NB4 (cell line): ENCODE results near the gene CCN2.

Experiments
- DNase-seq: peaks from one replicate; pipeline ENCODE4 v3.0.0; 2010; ENCODE audit warnings: low read depth
- H3K4me3 ChIP-seq: one replicate; pipeline ENCODE4 v1.5.1; 2011; ENCODE audit warnings: mild to moderate bottlenecking, low read depth, low read length, moderate library complexity
- CTCF ChIP-seq: IDR thresholded peaks from one replicate; pipeline ENCODE4 v1.5.1; 2012; ENCODE audit warnings: low read depth, low read length
- MYC ChIP-seq: IDR thresholded peaks from 2 replicates; pipeline ENCODE4 v1.6.1; 2011; ENCODE audit warnings: low read depth, low read length
- POLR2A ChIP-seq: IDR thresholded peaks from 2 replicates; pipeline ENCODE4 v1.6.1; 2011; ENCODE audit warnings: mild to moderate bottlenecking; ENCODE audit not compliant: insufficient read length; ENCODE audit errors: extremely low read depth
- TF ChIP-seq, protein P1 (sequence below): IDR thresholded peaks from 2 replicates; pipeline ENCODE4 v1.6.1; 2011; ENCODE audit warnings: low read depth, low read length

The CCN2 gene

GRCh38 chr6:131937703-131938631 is 13.2 kb downstream of the CCN2 start:
- no peak for TF ChIP-seq POLR2A
- no peak for TF ChIP-seq CTCF
- no peak for TF ChIP-seq MYC
- TF ChIP-seq, protein P1, sequence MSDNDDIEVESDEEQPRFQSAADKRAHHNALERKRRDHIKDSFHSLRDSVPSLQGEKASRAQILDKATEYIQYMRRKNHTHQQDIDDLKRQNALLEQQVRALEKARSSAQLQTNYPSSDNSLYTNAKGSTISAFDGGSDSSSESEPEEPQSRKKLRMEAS = no peak
- no peak for DNase-seq
- H3K4me3 ChIP-seq = no peak overlapping the region

DNA sequence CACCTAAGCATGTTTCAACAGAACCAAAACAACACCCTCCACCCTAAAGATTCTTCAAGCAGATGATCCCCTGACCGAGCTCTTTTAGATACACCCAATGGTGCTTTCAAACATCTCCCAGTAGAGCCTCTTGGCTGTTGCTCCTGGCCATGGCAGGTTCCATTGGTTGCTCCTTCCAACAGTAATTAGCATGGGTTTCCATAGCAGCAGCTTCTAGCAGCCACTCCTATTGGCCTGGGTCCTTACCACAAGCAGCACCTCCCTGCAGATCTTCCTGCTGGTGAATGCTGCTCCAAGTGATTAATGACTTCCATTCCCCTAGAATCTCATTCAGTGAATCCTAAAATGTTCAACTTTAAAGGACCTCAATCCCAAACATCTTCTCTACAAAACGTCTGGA is 13.9 kb downstream of the CCN2 start:
- TF ChIP-seq CTCF = no peak
- TF ChIP-seq, protein P1 = no peak
- no peak overlapping the region for H3K4me3 ChIP-seq
- no peak for DNase-seq

DNA sequence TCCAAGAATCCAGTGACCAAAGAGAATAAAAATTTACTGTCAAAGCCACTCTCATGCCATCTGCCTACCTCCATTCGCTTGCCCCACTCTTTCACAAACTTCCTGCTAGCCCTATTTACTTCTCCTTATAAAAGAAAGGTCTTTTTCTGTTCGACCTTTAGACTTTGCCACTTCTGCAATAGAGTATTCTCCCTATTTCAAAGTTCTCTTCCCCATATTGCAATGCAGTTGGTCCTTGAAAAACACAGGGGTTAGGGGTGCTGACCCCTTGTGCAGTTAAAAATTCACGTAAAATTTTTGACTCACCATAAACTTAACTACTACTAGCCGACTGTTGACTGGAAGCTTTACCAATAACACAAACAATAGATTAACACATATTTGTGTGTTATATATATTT is 15.0 kb downstream of the CCN2 start:
- no peak for TF ChIP-seq MYC
- TF ChIP-seq POLR2A = no peak
- H3K4me3 ChIP-seq = no peak overlapping the region
- no peak for DNase-seq

DNA sequence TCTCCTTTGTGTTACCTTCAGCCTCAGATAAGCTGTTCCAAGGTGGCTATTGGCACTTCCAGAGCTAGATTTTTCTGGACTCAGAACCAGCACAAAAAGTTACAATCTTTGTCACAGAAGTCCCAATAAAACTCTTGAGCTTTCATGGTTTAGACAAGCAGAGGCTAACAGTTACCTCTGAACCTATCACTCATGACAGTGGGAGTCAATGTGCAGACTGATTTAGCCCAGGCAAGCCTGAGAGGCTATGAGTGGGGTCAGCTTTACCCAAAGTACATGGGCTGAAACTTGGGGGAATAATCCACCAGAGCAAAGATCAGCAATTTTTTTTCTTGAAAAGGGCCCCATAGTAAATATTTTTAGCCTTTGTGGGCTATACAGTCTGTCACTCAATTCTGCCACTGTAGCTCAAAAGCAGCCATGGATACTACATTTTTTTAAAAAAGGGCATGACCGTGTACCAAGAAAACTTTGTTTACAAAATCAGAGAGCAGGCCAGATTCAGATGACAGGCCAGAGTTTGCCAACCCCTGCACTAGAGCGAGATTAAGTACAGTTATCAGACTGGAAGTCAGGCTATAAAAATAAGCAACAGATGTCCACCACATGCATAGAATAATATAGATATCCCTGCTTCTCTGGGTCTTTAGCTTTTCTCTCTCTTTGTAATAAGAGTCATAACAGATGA is 20.0 kb downstream of the CCN2 start:
- TF ChIP-seq CTCF (no peak), MYC (no peak), POLR2A (no peak)
- TF ChIP-seq, protein P1 = no peak
- H3K4me3 ChIP-seq = no peak overlapping the region
- no peak for DNase-seq

- H3K4me3 ChIP-seq = no peak overlapping the region
- no peak for DNase-seq
- TF ChIP-seq POLR2A (no peak), CTCF (no peak), MYC (no peak)
- TF ChIP-seq, protein P1 = no peak
These were observed 21.2 kb downstream of the CCN2 start for GRCh38 chr6:131929976-131930375.

- TF ChIP-seq CTCF = peak; percentile 28
- no peak for TF ChIP-seq POLR2A
- TF ChIP-seq MYC = no peak
- TF ChIP-seq, protein P1 = no peak
- DNase-seq = no peak
- no peak overlapping the region for H3K4me3 ChIP-seq
These were observed 21.9 kb downstream of the CCN2 start for GRCh38 chr6:131929264-131929663.
